ENCODE measurements around the gene SULT1B1. TPM values are rescaled to one million over a fixed set of nuclear protein-coding genes. Genes with fewer than 3 reads are reported as not detected.
"Not testable (repeated sequence)": the region's sequence is repeated elsewhere in the genome, so short reads cannot be mapped to it uniquely, and the experiment has no call there.

Gene SULT1B1
- total and polyA plus RNA-seq, 2 of the 8 experiments (the other 6 are each of a cell fraction or from before 2014, with no cell fraction given) = not detected

DNA sequence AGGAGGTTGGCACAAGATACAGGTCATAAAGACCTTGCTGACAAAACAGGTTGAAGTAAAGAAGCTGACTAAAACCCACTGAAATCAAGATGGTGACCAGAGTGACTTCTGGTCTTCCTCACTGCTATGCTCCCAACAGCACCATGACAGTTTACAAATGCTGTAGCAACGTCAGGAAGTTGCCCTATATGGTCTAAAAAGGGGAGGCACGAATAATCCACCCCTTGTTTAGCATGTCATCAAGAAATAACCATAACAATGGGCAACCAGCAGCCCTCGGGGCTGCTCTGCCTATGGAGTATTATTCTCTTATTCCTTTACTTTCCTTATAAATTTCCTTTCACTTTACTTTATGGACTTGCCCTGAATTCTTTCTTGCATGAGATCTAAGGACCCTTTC is 8.1 kb upstream of the SULT1B1 start:
- H2AK5ac ChIP-seq (ENCODE audit: low read depth, low read length); FAIRE-seq; H3K18ac ChIP-seq (ENCODE audit: extremely low read depth, low read length); H3K14ac ChIP-seq (ENCODE audit: insufficient read length); H4K20me1 ChIP-seq (replicated peaks in 1 of 2; ENCODE audit: control insufficient read depth in 1 of 2, insufficient read depth in 2 of 2, low read length in 2 of 2); H4K8ac ChIP-seq (ENCODE audit: extremely low read depth, insufficient read depth, low read length); H3K27me3 ChIP-seq (replicated peaks in 1 of 4; ENCODE audit: control insufficient read depth in 3 of 4, extremely low read depth in 1 of 4, insufficient read depth in 3 of 4, low read length in 3 of 4); POLR2A ChIA-PET (ENCODE audit: partially characterized antibody); H2BK120ac ChIP-seq (replicated peaks; ENCODE audit: low read depth, low read length); H3K27ac ChIP-seq (ENCODE audit: low read depth, low read length); H3K4me1 ChIP-seq (replicated peaks in 1 of 4; ENCODE audit: control insufficient read depth in 3 of 4, insufficient read depth in 4 of 4, low read length in 3 of 4); H2BK15ac ChIP-seq (ENCODE audit: low read length); H3K23ac ChIP-seq (ENCODE audit: insufficient read length); H3K4me3 ChIP-seq (ENCODE audit: extremely low read depth in 1 of 4, insufficient read depth in 2 of 4, low read depth in 3 of 4, low read length in 4 of 4); H4K91ac ChIP-seq (replicated peaks; ENCODE audit: insufficient read length, low read length); H3K79me1 ChIP-seq (ENCODE audit: low read depth, low read length); H3K23me2 ChIP-seq (ENCODE audit: low read depth, low read length); H3K9ac ChIP-seq (replicated peaks in 1 of 4; ENCODE audit: extremely low read depth in 1 of 4, low read depth in 3 of 4, low read length in 3 of 4); H3K56ac ChIP-seq (replicated peaks; ENCODE audit: insufficient read length, low read depth, low read length); H2AFZ ChIP-seq (ENCODE audit: low read length); H2BK12ac ChIP-seq (ENCODE audit: low read depth, low read length); H3K9me3 ChIP-seq (ENCODE audit: insufficient read depth in 2 of 2, low read depth in 1 of 2, low read length in 1 of 2); H2BK5ac ChIP-seq (ENCODE audit: low read depth, low read length); H4K5ac ChIP-seq (ENCODE audit: insufficient read length, low read depth, low read length); H3K79me2 ChIP-seq (ENCODE audit: control insufficient read depth in 1 of 2, insufficient read depth in 2 of 2, low read length in 2 of 2); H2BK20ac ChIP-seq (ENCODE audit: low read length); H3K4me2 ChIP-seq (ENCODE audit: insufficient read depth in 1 of 2, low read depth in 2 of 2, low read length in 2 of 2); H3K36me3 ChIP-seq (ENCODE audit: control insufficient read depth in 2 of 4, insufficient read depth in 4 of 4, low read length in 3 of 4); H3K4ac ChIP-seq (replicated peaks; ENCODE audit: insufficient read length, low read depth, low read length); DNase-seq (ENCODE audit: low read depth in 1 of 2, low spot score in 2 of 2): not testable (repeated sequence)
- 50% methylated on average over 3 of the region's 3 CpGs; no CpG with 5 or more reads in 1 of the 2 experiments for WGBS, 2 experiments (ENCODE audit: extremely low coverage in 1 of 2, insufficient coverage in 1 of 2, insufficient read length in 1 of 2, insufficient replicate concordance in 2 of 2, low coverage in 1 of 2, low lambda C conversion rate in 2 of 2, missing lambda C conversion rate in 1 of 2)
- peak; percentile 71 for TF ChIP-seq SRF (IDR thresholded peaks at IDR 0.05; ENCODE audit: low read depth, low read length)
- CTCF ChIA-PET (ENCODE audit: partially characterized antibody) = interaction anchor here (2.0 kb wide), 1 partner anchor 15 kb away, joined by 9 read pairs; no protein-coding TSS in a partner anchor
